Activated CD4-positive, alpha-beta memory T cell treated with anti-CD3 and anti-CD28 coated beads, Interleukin-2, amount 10 ng/mL, durations not matched to agents 7 days and 5 days (primary cell): Measurements from ENCODE around the gene SLC22A25. TPM values are rescaled to one million over a fixed set of nuclear protein-coding genes. Genes with fewer than 3 reads are reported as not detected.
"Not testable (repeated sequence)": the region's sequence is repeated elsewhere in the genome, so short reads cannot be mapped to it uniquely, and the experiment has no call there.

Experiments
- CTCF ChIA-PET: fragments of 350-600 bp; sonication (Branson Sonifier 250); formaldehyde crosslinking; loops from one replicate; lab custom pipeline; 2021; ENCODE audit warnings: antibody characterized with exemption, inconsistent platforms; lab: Charles Lee
- POLR2A ChIA-PET: fragments of 350-600 bp; sonication (Branson Sonifier 250); formaldehyde crosslinking; loops from one replicate; lab custom pipeline; 2021; ENCODE audit warnings: antibody characterized with exemption; lab: Charles Lee
- DNase-seq: peaks from one replicate; pipeline ENCODE4 v3.0.0-alpha.2; 2020
- H3K27ac Mint-ChIP-seq: one replicate; pipeline ENCODE4 v1.8.0; 2021; ENCODE audit warnings: mild to moderate bottlenecking, mixed read lengths
- H3K27me3 Mint-ChIP-seq: one replicate; pipeline ENCODE4 v1.8.0; 2021; ENCODE audit warnings: mixed read lengths
- H3K36me3 Mint-ChIP-seq: one replicate; pipeline ENCODE4 v1.8.0; 2021; ENCODE audit warnings: low read depth, mixed read lengths
- H3K4me1 Mint-ChIP-seq: one replicate; pipeline ENCODE4 v1.8.0; 2021; ENCODE audit warnings: mixed read lengths
- H3K4me3 Mint-ChIP-seq: one replicate; pipeline ENCODE4 v1.8.0; 2021; ENCODE audit warnings: mild to moderate bottlenecking, mixed read lengths
- H3K9me3 Mint-ChIP-seq: one replicate; pipeline ENCODE4 v1.8.0; 2021; ENCODE audit warnings: mixed read lengths
- total RNA-seq, 2 experiments: library from RNA; stranded (reverse); gene quantifications; one replicate each; pipeline ENCODE4 v1.2.3, GENCODE V29; 2021

SLC22A25 gene
- total RNA-seq, 2 experiments from 2014 or later: not detected

DNA sequence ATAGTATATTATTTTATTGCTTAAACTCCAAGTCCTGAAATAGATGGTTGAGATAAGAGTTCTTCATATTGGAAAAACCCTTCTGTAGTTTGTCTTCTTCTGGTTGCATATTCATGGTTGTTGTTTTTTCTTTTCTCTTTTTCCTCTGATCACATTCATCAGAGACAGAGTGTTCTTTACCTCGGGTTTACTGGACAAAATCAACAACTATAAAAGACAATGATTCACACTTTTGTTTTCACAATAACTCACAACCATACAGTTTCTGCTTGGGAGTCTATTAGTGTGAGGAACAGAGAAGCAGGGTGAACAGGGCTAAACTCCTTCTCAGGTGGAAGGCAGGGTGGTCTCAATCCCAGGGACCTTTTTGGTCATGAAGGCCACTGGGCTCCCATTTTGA, 2.6 kb upstream of the SLC22A25 start:
- POLR2A ChIA-PET: no interaction called here
- H3K36me3 Mint-ChIP-seq: no peaks in the 10 kb centered on the region

DNA sequence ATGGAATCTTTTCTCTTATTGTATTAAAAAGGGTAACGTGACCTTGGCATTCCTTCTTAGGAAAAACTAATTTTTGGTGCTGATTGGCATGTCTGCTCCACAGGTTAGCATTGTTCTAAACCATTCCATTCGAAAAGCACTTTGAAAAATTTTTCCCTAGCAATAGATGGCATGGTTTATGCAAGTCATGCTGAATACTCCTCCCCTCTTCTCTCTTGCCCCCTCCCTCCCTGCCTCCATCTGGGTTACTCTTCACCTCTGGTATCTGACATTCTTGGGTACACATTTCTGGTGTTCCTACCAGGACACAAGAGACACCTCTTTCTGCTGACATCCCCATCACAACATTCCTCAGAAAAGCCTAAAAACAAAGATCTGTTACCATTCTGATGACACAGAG, 1.5 kb upstream of the SLC22A25 start:
- Mint-ChIP-seq H3K36me3 (no peaks in the 10 kb centered on the region), H3K4me1 (no peaks in the 10 kb centered on the region), H3K9me3 (no peaks in the 10 kb centered on the region), H3K27ac (no peak overlapping the region), H3K4me3 (no peak overlapping the region), H3K27me3 (peaks cover 20% of the 10 kb centered on the region)
- POLR2A ChIA-PET: no interaction called here
- CTCF ChIA-PET: no interaction called here
- DNase-seq: no peak

More for the DNA sequence above, 2.6 kb upstream of the SLC22A25 start:
- CTCF ChIA-PET: no interaction called here
- H3K27ac Mint-ChIP-seq: no peak overlapping the region
- no peak overlapping the region for H3K4me3 Mint-ChIP-seq
- H3K27me3 Mint-ChIP-seq: peaks cover 24% of the 10 kb centered on the region
- H3K4me1 Mint-ChIP-seq: no peaks in the 10 kb centered on the region
- no peaks in the 10 kb centered on the region for H3K9me3 Mint-ChIP-seq
- no peak for DNase-seq

DNA sequence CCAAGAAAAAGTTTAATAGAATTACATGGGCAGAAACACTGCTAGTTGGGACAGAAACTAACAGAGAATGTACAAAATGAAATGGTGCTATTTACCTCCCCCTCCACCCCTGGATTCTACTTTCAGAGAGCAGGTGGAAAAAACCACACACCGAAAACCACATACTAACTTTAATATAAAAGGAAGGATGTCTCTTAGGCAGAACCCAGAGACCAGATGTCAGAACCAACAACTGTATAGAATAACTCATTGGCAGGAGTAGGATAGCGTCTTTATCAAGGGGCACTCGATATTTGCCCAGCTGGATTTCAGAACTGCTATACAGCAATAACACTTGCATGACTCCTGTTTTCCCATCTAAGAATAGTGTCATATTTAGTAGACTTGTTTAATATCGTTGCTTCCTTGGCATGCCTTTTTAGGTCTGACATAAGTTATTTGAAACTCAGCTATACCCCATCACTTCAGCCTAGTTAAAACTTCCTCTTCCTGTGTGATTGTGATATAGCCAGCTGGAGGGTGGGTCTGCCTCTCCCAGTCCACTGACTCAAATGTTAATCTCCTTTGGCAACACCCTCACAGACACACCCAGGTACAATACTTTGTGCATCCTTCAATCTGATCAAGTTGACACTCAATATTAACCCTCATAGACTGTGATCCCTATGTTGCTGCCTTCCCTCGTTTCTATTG, 1.2 kb downstream of the SLC22A25 start:
- H3K27me3 Mint-ChIP-seq: peaks cover 15% of the 10 kb centered on the region
- no peaks in the 10 kb centered on the region for H3K9me3 Mint-ChIP-seq
- CTCF ChIA-PET: no interaction called here
- no peak for DNase-seq
- no peak overlapping the region for H3K27ac Mint-ChIP-seq
- H3K36me3 Mint-ChIP-seq: no peaks in the 10 kb centered on the region
- POLR2A ChIA-PET: no interaction called here
- no peaks in the 10 kb centered on the region for H3K4me1 Mint-ChIP-seq
- H3K4me3 Mint-ChIP-seq: no peak overlapping the region

DNA sequence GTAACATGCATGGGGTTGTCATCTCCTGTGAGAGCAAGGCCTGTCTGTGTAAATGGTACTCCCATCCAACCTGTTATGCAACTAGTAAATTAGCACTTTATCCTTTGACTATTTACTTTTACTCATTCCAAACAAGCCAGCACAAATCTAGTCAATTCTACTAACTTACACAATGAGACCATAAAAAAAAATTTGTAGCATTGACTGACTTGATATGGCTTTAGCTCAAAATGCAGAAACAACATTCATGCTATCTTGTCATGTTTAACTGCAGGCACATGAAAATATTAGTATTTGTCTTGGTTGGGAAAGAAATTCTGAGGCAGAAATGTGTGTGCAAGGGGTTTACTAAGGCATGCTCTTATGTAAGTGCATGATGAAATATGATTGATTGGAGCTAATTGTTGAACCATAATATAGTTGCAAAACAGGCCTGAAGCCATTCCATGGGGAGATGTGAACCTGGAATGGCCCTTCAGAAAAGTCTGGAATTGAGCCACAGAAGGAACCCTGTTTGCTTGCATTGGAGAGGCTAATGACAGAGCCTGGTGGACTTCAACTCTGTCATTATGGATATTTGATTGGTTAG, 2.5 kb downstream of the SLC22A25 start:
- peaks cover 8% of the 10 kb centered on the region for H3K27me3 Mint-ChIP-seq
- CTCF ChIA-PET: no interaction called here
- DNase-seq: no peak
- H3K9me3 Mint-ChIP-seq: peaks cover 4% of the 10 kb centered on the region
- H3K4me3 Mint-ChIP-seq: no peak overlapping the region
- POLR2A ChIA-PET: no interaction called here
- no peak overlapping the region for H3K27ac Mint-ChIP-seq
- no peaks in the 10 kb centered on the region for H3K4me1 Mint-ChIP-seq
- H3K36me3 Mint-ChIP-seq: no peaks in the 10 kb centered on the region

DNA sequence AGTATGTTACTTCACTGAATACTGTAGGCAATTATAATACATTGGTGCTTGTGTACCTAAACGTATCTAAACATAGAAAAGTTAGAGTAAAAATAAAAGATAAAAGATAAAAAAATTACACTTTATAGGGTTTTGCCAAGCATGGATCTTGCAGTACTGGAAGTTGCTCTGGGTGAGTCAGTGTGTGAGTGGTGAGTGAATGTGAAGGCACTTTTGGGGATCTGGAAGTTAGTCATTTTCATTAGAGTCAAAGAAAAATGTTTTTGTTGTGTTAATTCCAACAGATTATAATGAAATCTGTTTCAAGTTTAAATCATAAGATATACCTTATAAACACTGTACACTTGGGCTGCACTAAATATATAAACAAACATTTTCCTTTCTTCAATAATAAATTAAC, 3.3 kb downstream of the SLC22A25 start:
- Mint-ChIP-seq H3K4me1 (no peaks in the 10 kb centered on the region), H3K36me3 (no peaks in the 10 kb centered on the region), H3K27ac (no peak overlapping the region), H3K9me3 (peaks cover 4% of the 10 kb centered on the region), H3K4me3 (no peak overlapping the region), H3K27me3 (peaks cover 10% of the 10 kb centered on the region)
- no peak for DNase-seq
- CTCF ChIA-PET: no interaction called here
- POLR2A ChIA-PET: no interaction called here

DNA sequence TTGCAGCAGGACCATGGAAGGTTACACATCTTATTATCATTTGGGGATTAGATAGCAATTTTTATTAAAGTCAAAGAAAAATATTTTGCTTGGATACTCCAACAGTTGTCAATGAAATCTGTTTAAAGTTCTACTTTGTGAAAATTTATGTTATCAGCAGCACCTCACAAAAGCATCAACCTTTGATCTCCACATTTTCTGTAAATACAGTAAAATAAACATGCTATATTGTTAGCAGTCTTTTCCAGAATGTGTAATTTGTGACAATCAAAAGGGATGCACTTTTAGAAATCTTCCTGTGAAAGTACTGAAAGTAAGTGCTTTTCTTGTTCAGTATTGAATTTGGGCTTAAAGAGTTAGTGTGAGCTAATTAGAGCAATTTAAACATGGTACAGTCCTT, 4.1 kb downstream of the SLC22A25 start:
- H3K9me3 Mint-ChIP-seq: peaks cover 4% of the 10 kb centered on the region
- H3K4me3 Mint-ChIP-seq: no peak overlapping the region
- POLR2A ChIA-PET: no interaction called here
- peaks cover 10% of the 10 kb centered on the region for H3K27me3 Mint-ChIP-seq
- CTCF ChIA-PET: no interaction called here
- no peaks in the 10 kb centered on the region for H3K4me1 Mint-ChIP-seq
- no peaks in the 10 kb centered on the region for H3K36me3 Mint-ChIP-seq
- DNase-seq: no peak
- no peak overlapping the region for H3K27ac Mint-ChIP-seq

DNA sequence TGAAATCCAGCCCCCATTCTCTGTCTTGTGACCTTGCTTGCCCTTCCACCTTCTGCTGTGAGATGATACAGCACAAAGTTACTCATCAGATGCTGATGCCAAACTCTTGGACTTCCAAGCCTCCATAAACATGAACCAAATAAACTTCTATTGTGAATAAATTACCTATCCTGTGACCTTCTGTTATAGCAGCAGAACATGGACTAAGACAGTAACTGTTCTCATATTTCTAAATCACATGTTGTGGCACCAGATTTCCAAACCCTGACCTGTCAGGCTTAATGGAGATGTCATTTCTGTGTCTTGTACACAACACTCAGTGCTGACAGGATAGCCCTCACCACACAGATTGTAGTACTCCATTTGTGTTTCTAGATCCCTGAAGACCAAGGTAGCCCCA, 6.0 kb downstream of the SLC22A25 start:
- H3K4me1 Mint-ChIP-seq: no peaks in the 10 kb centered on the region
- H3K36me3 Mint-ChIP-seq: no peaks in the 10 kb centered on the region
- no peak overlapping the region for H3K27ac Mint-ChIP-seq
- no peak overlapping the region for H3K4me3 Mint-ChIP-seq
- H3K27me3 Mint-ChIP-seq: peaks cover 15% of the 10 kb centered on the region
- peaks cover 4% of the 10 kb centered on the region for H3K9me3 Mint-ChIP-seq
- ChIA-PET CTCF (no interaction called here), POLR2A (no interaction called here)
- DNase-seq: no peak

DNA sequence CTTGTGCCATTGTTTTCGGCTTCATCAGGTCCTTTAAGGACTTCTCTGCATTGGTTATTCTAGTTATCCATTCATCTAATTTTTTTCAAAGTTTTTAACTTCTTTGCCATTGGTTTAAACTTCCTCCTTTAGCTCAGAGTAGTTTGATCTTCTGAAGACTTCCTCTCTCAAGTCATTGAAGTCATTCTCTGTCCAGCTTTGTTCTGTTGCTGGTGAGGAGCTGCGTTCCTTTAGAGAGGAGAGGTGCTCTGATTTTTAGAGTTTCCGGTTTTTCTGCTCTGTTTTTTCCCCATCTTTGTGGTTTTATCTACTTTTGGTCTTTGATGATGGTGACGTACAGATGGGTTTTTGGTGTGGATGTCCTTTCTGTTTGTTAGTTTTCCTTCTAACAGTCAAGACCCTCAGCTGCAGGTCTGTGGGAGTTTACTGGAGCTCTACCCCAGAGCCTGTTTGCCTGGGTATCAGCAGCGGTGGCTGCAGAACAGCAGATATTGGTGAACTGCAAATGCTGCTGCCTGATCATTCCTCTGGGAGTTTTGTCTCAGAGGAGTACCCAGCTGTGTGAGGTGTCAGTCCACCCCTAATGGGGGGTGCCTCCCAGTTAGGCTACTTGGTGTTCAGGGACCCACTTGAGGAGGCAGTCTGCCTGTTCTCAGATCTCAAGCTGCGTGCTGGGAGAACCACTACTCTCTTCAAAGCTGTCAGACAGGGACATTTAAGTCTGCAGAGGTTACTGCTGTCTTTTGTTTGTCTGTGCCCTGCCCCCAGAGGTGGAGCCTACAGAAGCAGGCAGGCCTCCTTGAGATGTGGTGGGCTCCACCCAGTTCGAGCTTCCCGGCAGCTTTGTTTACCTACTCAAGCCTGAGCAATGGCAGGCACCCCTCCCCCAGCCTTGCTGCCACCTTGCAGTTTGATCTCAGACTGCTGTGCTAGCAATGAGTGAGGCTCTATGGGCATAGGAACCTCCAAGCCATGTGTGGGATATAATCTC, 7.6 kb downstream of the SLC22A25 start:
- POLR2A ChIA-PET, H3K4me3 Mint-ChIP-seq, CTCF ChIA-PET, DNase-seq, H3K27ac Mint-ChIP-seq, H3K9me3 Mint-ChIP-seq, H3K36me3 Mint-ChIP-seq, H3K4me1 Mint-ChIP-seq: not testable (repeated sequence)
- H3K27me3 Mint-ChIP-seq: peaks cover 15% of the 10 kb centered on the region

DNA sequence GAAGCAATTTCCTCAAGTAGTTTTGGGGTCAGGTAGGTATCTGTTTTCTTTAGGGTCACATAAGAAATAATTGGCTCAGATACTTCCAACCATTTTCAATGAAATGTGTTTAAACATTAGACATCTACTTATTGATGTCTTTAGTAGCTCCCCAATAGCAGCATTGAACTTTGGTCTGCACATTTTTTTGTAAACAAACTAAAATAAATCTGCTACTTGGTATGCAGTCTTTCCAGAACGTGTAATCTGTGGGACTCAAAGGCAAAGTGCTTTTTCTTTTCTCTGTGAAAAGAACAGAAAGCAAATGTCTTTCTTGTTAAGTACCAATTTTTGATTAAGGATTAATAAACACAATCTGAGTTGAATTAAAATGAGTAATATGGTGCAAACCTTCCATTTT, 13.6 kb downstream of the SLC22A25 start:
- CTCF ChIA-PET: no interaction called here

DNA sequence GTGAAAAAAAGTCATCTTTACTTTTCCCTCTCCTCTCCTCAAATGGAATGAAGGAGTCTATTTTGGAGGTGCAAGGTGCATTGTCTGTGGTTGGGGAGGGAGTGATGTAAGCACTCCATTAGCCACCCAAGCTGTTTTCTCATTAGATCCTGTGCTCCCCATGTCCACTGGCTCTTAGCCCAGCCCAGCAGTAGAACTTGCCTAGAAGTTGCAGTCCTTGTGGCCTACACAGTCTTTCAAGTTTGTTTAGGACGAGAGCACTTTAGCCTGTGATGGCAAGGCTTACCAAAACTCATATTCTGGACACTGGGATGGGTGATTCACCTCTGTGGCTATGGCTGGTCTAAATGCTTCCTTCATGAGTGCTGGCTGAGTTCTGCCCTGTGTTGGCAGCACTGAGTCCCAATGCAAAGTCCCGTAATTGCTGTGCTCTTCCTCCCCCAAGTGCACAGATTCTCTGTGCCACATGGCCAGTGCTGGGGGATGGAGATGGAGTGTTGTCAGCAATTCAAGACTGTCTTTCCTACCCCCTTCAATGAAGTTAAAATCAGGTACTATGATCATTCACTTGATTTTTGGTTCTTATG, 15.8 kb downstream of the SLC22A25 start:
- Mint-ChIP-seq H3K27ac (no peak overlapping the region), H3K27me3 (peaks cover 14% of the 10 kb centered on the region), H3K4me3 (no peak overlapping the region), H3K9me3 (no peaks in the 10 kb centered on the region), H3K36me3 (no peaks in the 10 kb centered on the region), H3K4me1 (no peaks in the 10 kb centered on the region)
- ChIA-PET POLR2A (no interaction called here), CTCF (no interaction called here)
- DNase-seq: no peak

More for the DNA sequence above, 13.6 kb downstream of the SLC22A25 start:
- H3K36me3 Mint-ChIP-seq: no peaks in the 10 kb centered on the region
- no peak for DNase-seq
- no peaks in the 10 kb centered on the region for H3K9me3 Mint-ChIP-seq
- peaks cover 15% of the 10 kb centered on the region for H3K27me3 Mint-ChIP-seq
- no peak overlapping the region for H3K4me3 Mint-ChIP-seq
- H3K4me1 Mint-ChIP-seq: no peaks in the 10 kb centered on the region
- no peak overlapping the region for H3K27ac Mint-ChIP-seq
- POLR2A ChIA-PET: no interaction called here

DNA sequence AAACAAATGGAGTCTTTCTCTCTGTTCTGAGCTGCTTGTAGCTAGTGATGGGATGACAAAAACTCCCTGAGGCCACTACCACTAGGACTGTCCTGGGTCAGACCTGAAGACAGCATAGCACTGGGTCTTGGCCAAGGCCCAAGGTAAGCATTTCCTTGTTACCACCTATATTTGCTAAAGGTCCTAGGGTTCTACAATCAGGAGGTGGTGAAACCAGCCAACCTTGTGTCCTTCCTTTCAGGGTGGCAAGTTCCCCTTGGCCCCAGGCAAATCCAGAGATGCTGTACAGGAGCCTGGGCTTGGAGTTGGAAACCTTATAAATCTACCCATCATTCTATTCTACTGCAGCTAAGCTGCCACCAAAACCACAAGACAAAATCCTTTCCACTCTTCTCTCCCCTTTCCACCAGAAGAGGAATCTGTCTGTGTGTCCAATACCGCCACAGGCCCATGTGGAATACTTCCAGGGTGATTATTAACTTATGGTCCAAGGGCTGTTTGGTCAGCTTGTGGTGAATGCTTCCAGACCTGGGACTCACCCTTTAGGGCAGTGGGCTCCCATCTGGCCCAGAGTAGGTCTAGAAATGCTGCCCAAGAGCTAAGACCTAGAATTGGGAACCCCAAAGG, 16.8 kb downstream of the SLC22A25 start:
- ChIA-PET CTCF (no interaction called here), POLR2A (no interaction called here)
- H3K36me3 Mint-ChIP-seq: no peaks in the 10 kb centered on the region
- H3K9me3 Mint-ChIP-seq: no peaks in the 10 kb centered on the region
- no peaks in the 10 kb centered on the region for H3K4me1 Mint-ChIP-seq
- DNase-seq: no peak
- H3K4me3 Mint-ChIP-seq: no peak overlapping the region
- H3K27ac Mint-ChIP-seq: no peak overlapping the region
- H3K27me3 Mint-ChIP-seq: peaks cover 17% of the 10 kb centered on the region

DNA sequence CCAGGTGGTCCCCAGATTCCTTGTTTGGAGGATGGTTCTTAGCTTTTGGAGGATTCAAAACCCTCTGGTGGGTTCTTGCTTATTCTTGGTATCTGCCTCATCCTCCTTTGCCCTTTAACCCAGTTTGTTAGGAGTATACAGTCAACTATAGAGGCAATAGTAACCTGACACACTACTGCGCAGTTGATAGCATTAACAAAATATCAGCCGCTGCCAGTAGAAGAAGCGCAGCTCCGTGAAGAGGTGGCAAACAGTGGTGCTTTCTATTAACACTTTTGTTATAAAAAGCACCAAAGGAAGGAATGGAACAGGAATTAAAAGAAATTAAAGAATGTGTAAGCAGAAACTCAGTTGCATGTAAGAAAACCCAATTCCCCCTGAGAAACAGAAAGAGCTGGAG, 29.3 kb downstream of the SLC22A25 start:
- CTCF ChIA-PET: interaction anchor here (1.6 kb wide), 1 partner anchor 180 kb away, joined by 4 read pairs; no protein-coding TSS in a partner anchor
- Mint-ChIP-seq H3K4me3 (no peak overlapping the region), H3K9me3 (no peaks in the 10 kb centered on the region), H3K4me1 (no peaks in the 10 kb centered on the region), H3K36me3 (no peaks in the 10 kb centered on the region), H3K27me3 (peaks cover 15% of the 10 kb centered on the region), H3K27ac (no peak overlapping the region)
- POLR2A ChIA-PET: no interaction called here
- no peak for DNase-seq
